IPS-NIHi11 (cell line): ENCODE data around the gene NR1I2.

Experiments used
- DNase-seq: peaks from one replicate; pipeline ENCODE4 v3.0.0; 2012; ENCODE audit warnings: mixed read lengths, low spot score

Gene NR1I2

DNA sequence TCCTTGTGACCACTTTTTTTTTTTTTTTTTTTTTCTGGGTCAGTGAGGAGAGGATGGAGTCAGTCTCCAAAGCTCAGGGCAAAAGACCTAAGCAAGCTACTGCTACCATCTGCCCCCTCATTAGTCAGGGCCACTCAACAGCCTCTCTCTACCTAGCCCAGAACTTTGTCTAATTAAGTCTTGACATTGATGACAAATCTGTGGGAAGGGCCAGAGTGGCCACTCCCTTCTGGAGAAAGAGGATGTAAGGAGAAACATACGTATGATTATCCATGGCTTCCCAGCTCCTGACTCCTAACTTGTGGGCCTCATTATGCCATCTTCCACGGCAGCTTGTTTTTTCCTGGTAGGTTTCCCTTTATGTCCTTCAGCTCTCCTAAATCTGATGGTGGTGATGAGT, 37.9 kb downstream of the NR1I2 start:
- DNase-seq: no peak

DNA sequence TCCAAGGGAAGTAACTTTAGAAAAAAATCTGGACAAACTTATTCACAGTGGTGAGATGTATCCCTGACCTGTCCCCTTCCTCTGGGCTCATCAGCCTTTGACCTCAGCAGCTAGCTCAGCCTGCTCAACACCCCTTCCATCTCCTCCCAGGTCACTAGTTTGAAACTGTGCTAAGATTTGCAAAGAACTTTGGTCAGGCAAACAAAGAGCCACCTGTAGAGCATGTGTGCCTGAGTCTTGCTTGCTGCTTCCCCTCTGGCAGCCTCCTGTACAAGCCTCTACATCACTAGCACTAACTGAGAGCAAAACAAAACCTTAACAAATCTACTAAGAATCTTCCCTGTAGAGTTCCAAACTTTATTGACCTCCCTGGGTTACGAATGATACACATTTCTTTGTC, 43.9 kb downstream of the NR1I2 start:
- no peak for DNase-seq

DNA sequence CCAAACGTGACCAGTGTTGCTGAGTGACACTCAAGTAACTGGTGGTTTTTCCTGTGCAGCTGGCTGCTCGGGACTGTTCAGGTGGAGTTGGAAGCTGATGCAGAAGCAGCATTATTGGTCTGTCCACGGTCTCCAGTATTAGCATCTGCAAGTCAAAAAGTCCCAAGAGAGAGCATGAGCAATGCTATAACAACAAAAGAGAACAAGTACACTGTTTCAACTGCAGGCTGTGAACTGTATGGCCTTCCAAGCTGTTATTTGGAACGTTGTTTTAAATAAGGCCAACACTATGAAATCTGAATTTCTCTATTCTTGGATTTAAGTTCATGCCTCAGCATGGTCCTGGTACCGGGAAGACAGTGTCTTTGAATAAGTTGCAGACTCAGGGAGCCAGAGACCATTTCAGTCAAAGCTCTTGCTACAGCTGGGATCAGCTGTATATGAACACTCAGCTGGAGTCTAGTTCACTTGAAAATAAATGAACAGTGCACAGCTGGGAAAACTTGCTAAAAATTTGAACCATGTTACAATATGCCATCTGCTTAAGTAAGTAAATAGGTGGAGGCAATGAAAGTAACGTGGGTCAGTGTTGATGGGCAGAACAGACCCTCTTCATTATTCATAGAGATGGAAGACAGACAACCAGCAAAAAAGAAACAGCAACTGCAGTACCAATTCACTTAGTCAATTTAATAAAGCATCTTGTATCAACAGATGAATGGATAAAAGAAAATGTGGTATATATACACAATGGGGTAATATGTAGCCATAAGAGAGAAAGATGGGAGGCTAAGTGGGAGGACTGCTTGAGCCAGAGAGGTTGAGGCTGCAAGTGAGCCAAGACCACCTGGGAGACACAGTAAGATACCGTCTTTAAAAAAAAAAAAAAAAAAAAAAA, 45.1 kb downstream of the NR1I2 start:
- DNase-seq: no peak

DNA sequence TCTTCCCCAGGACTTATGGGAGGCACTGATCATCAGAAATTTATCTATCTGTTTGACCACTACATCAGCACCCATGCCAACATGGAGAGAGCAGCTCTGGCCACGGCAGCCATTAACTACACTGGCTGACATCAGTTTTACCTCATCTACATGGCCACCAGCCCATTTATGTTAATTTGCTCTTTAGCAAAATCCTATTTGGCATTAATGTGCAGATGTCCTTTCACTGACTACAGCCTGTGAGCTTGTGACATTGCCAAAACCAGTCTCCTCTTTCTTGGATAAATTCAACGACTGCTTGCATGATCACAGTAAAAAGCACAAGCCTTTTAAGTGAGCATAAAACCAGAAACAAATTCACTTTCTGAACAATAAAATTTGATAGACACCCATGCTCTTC, 47.5 kb downstream of the NR1I2 start:
- no peak for DNase-seq

DNA sequence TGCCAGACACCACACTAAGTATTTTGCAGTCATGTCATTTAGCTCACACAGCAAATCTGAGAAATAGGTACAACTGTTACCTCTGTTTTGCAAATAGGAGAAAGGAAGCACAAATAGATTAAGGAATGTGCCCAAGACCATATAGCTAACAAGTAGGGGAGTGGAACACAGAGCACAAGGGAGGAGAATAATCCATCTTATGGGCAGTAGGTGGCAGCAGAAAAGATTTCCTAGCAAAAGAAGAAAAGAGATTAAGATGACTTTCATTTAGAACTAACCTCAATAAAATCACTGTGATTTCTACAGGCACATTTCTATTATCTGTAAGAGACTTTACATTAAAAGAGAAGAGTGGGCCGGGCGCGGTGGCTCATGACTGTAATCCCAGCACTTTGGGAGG, 49.1 kb downstream of the NR1I2 start:
- no peak for DNase-seq

DNA sequence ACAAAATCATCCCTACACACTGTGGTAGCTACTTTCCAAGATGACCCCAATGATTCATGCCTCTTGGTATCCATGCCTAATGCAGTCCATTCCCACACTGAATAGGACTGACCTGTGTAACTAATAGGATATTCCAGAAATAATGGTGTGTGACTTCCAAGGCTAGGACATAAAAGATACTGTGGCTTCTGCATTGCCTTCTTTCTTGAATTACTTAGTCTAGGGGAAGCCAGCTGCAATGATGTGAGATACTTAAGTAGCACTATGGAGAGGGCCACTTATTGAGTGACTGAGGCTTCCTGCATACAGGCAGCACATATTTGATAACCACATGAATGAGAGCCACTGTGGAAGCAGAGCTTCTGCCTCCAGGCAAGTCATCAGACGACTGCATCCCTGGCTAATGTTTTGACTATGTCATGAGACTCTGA, 50.1 kb downstream of the NR1I2 start:
- DNase-seq: no peak

DNA sequence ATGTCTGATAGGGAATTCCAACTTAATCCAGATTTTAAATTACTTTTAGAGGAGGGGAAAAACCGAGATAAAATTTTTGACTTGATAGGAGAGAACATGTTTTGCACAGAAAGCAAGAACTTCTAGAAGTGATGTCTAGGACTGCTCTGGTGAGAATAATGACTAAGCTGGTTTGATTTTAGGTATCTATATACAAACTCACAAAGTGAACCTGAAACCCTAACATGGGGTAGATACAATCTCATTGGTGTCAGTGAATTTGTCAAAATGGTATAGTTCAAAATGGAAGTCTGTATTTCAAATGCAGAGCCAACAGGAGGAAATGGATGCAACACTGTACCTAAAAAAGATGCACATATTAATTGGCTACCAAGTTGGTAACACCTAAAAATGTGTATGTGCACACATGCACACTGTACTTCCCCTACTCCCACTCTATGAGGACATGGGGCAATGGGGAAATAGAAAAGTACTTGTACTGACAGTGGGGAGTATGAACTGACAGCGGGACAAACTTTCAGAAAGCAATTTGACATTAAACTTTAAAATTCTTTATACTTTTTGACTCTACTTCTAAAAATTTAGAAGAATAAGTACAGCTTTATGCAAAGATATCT, 53.0 kb downstream of the NR1I2 start:
- no peak for DNase-seq

DNA sequence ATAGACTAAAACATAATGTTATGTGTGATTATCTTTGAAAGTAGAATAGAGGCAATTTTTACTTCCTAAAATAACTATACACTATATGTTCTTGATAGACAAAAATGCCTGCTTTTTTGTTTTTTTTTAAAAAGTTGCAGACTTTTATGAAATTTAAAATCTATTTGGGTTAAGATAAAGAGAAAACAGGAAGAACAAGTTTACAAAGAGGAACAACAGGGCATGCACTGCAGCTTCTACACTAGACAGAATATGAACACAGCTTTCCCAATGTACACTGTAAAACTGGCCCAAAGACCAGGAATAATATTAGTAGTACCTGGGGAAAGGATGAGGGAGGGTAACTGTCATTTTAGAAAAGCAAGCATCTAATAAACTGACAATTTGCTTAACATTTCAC, 53.7 kb downstream of the NR1I2 start:
- no peak for DNase-seq

DNA sequence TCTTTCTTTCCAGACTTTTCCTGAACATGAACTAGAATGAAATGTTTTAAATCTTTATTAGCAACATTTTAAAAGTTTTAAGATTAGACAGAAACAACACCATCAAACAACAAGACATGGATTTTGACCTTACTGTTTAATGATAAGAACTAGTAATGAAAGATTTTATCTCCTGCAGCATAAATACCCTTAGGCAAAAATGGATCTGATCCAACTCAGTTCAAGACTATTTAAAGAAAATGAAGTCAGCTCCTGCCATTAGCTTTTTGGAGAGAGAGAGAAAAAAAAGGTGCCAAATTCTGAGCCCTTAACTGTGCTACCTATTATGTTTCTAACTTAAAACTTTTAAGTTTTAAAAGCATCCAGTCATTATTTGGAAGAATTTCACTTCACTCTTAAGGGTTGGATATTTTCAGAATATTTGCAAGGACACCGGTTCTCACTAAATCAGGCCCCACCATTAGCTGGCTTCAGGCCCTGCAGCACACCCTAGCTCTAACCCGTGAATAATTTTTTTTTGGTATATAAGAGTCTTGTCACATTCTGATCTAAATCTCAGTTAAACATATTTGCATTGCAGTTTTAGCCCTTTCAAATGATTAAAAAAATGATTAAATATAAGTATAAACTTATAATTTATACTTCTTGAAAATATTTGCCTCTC, 60.0 kb downstream of the NR1I2 start:
- no peak for DNase-seq

DNA sequence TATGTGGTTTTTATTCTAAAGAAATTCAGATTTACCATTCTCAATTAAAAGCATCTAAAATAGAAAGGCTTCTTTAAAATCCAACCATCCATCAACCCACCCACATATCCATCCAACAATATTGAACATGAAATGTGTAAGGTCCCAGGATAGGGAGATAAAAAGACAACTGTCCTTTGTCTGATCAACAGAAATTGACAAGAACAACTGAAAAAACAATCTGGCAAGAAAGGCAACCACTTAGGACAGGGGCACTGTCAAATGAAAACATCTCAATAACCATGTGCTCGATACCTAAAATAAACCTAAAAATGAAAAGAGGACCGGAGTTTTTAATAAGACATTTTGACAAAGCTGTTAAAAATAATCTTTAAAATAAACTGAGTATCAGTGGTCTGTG, 67.2 kb downstream of the NR1I2 start:
- no peak for DNase-seq

DNA sequence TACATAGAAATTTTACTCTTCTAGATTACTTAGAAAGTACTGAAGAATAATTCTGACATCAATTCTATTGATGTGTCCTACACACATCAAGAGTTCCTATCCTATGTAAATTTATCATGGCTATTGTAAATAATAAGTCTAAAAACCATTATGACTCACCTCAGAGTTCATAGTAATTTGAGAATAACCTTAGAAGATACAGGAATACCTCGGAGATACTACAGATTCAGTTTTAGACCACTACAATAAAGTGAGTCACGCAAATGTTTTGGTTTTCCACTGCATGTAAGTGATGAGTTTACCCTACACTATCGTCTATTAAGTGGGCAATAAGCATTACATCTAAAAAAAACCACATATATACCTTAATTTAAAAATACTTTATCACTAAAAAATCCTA, 74.8 kb downstream of the NR1I2 start:
- DNase-seq: no peak

DNA sequence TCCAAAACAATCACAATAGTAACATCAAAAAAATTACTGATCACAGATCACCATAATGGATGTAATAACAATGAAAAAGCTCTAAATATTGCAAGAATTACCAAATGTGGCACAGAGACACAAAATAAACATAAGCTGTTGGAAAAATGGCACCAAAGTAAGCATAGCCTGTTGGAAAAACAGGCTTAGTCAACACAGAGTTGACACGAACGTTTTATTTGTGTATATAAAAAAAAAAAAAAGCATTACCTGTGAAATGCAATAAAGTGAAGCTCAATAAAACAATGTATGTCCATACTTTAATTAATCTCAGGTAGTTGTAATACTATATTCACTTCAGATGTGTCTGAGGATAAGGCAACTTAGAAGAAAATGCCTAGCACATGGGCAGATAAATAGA, 77.1 kb downstream of the NR1I2 start:
- no peak for DNase-seq

DNA sequence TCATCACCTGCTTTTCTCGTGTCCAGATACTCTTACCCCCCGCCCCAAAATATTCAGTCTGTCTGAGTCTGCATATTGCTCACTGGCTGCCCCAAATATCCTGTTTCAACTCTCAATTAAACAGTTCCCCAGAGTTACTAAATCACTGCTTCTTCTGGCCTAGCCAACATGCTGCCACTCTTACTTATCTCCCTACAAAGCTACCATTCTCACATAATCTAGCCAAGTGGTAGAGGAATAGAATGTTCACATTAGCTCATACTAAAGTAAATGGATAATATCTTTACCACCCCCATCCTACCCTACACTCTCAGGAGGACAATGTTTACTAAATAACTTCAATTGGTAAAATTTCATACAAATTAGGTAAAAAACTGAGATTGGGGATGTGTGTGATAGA, 77.8 kb downstream of the NR1I2 start:
- no peak for DNase-seq

DNA sequence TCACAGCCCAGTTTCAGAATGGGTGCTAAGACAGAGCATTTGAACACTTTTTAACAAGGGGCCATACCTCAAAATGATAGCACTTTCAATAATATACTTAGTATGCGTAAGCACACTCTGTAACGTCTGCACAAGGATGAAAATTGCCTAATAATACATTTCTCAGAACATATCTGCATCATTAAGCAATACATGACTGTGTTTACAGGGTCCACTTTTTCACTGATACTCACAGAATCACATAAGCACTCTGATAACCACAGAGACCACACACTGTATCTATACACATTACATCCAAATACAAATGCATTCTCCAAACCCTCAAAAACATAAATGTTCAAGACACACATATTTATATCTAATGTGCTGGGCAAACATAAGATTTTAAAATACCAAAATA, 79.8 kb downstream of the NR1I2 start:
- no peak for DNase-seq

DNA sequence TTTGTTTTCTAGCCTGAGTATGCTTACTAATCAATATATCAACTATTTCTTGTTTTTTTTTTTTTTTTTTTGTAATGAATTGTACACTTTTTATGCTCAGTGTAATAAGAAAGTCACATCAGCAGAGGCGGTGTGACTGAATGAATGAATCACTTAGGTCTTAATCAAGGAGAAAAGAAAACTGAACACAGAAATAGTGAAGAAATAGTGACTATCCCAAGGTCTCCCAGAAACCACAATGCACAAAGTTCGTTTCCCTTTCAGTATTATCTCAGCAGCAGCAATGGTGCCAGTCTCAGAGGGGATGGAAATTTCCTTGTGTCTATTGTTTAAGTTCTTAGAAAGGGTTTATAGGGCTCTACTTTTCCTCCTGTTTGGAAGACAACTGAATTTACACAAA, 80.7 kb downstream of the NR1I2 start:
- no peak for DNase-seq

DNA sequence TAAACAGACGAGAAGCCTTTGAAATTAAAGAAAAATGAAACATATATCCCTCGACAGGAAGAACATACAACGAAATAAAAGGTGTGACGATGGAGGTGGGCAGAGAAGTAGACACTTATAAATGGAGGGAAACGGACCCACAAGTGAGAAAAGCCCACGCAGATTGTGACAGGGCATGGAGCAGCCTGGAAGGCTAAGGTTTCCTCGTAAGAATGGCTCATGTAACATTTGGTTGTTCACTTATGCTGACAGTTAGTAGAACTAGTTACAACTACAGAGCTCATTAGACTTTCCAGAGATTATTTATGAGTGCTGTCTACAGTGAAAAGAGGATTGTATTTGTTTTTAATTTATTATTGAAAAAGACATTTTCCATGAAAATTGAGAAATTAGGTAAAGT, 82.6 kb downstream of the NR1I2 start:
- no peak for DNase-seq
